DMS153 treated with DMSO at 0.1 percent for 48 hours (cell line): ENCODE results near the gene RNU1-3.
"Not testable (repeated sequence)": the region's sequence is repeated elsewhere in the genome, so short reads cannot be mapped to it uniquely, and the experiment has no call there.

ENCODE experiments used
- DNase-seq: peaks from one replicate; lab custom pipeline; 2025; ENCODE audit not compliant: unreplicated experiment; lab: John Stamatoyannopoulos, UW

The RNU1-3 gene

DNA sequence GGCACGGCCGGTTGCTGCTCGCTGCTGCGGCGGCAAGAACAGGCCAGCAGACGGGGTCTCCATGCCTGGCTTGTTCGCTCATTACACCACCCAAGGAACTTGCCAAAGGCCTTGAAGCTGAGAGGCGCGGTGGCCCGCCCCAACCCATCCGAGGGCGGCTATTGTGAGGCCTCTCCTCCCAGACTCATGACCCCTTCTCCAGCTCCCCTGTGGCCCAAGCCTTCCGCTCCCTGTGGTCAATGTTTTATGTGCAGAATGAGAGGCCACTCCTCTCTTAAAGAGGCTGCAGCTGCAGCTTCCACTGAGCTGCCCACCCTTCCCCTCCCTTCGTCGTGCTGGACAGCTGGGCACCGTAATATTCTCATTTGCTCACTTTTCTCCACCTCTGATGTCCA is 27.6 kb upstream of the RNU1-3 start:
- DNase-seq: not testable (repeated sequence)

DNA sequence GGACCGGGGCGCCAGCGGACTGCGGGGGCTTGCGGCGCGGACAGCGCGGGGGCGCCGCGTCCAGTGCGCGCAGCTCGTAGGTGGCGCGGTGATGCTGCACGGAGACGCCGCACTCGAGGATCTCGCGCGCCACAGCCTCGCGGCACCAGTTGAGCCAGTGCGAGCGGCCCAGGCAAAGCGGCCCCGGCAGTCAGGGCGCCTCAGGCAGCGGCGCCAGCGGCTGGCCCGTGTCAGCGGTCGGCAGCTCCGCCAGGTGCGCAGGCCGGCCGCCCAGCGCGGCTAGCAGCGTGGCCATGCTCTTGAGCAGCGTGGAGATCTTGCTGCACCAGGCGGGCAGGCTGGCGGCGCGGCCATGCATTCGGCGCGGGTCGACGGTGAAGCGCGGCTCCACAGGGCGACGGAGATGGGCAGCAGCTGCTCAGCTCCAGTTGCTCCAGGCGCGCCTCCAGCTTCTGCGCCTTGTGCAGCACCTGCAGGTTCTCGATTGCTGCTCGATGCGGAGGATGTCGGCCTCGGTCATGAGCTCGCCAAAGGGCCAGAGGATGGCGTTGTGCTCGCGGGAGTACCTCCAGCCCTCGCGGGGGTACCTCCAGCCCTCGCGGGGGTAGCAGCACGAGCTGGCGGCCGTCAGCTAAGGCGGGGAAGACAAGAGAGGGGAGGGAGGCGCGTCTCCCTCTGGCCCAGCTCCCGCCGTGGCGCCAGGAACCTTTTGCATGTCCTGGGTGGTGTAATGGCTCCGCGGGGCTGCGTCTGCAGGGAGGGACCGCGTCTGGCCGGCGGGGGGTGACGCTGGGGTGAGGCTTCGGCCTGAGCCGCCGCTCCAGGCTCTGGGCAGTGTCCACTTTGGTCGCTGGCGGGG is 26.9 kb upstream of the RNU1-3 start:
- not testable (repeated sequence) for DNase-seq

DNA sequence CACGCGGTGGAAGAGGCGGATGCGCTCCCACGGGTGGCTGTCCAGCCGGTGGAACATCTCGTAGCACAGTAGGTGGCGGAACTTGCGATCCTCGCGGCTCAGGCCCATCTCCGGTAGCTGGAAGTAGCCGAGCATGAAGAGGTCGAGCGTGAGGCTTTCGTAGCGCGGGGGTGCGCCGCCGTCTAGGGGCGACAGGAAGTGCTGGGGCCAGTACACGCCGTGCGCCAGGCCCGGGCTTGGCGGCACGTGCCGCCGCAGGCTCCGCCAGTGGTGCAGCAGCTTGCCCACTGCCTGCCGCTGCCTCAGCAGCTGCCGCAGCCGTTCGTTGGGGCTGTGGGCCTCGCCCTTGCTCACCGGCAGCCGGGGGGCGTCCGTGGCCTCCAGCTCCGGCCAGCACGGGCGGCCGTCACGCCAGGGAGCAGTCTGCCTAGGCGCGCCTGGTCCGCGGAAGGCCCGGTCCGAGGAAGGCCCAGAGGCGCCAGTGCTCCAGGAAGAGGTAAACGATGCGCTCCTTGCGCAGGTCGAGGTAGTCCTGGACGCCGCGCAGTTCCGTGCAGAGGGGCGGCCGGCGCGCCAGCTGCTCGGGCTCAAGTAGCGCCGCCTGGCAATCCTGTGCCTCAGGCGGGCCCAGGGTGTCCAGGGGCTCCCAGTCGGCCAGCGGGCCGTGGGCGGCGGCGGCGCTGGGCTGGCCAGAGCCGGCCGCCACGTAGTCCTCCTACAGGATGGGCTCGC is 26.1 kb upstream of the RNU1-3 start:
- DNase-seq: not testable (repeated sequence)

DNA sequence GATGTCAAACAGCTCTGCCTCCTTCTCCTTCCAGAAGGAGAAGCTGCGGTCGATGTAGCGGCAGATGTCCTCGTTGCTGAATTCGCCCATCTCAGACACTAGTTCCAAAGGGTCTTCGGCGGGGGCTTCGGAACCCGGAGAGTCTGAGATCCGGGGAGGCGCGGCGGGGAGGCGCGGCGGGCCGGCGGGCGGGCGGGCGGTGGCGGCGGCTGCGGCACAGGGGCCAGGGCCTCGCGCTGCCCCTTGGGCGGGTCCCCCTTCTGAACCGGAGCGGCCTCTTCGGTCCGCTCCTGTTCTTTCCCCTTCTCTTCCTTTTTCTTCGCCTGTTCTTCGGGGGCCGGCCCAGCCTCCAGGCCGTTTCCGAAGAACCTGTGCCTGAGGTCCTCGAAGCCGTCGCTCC is 25.5 kb upstream of the RNU1-3 start:
- not testable (repeated sequence) for DNase-seq

DNA sequence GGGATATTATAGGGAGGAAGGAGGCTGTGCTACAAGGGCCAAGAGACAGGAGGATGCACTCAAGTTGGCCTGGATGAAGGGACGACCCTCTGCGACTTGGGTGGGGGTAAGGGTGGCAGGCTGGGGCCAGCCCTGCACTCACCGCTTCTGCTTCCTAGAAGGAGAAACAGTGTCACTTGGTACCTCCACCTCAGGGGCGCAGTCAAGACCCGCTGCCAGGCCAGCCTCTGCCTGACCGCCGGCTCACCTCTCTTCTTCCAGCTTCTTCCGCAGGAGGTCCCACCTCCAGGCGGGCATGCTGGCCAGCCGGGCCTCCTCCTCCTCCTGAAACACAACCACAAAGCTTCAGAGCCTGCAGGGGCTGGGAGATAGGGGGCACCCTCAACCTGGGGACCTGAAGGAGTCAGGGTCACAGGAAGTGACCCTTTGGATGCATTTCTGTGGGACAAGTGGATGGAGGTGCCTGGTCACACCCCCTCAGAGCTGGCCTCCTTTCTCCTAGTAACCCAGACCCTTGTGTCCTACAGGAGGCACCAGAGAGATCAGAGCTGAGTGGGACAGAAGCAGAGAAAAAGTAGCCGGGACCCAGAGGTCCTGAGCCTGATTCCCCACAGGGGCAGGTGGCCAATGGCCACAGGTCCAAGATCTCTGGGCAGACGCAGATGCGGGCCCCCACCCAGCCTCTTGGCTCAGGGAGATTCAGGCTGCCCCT is 24.4 kb upstream of the RNU1-3 start:
- DNase-seq: not testable (repeated sequence)

DNA sequence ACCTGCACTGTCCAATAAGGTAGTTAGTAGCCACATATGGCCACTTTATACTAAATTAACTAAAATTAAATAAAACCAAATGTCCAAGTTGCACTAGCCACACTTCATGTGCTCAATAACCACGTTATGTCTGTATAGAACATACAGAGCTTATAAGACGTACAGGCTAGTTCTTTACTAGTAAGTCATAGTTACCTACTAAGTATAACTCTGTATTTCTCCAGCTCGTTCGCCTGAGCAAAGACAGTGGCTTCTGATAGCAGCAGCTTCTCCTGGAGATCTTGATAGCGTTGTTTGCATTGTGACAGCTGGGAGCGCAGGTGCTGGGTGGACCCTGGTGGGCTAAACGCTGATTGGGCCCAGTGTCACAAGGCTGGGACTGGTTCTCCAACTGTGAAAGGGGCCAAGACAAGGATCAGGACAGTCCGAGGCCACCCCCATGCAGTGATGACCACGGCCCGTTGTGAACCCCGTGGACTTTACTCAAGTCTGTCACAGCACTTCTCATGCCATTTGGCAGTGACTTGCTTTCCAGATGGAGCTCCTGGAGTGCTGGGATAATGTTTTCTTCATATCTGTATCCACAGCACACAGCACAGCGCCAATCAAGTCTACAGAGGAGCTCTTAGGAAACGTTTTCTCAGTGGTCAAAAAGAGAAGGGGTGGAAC is 20.5 kb upstream of the RNU1-3 start:
- not testable (repeated sequence) for DNase-seq

DNA sequence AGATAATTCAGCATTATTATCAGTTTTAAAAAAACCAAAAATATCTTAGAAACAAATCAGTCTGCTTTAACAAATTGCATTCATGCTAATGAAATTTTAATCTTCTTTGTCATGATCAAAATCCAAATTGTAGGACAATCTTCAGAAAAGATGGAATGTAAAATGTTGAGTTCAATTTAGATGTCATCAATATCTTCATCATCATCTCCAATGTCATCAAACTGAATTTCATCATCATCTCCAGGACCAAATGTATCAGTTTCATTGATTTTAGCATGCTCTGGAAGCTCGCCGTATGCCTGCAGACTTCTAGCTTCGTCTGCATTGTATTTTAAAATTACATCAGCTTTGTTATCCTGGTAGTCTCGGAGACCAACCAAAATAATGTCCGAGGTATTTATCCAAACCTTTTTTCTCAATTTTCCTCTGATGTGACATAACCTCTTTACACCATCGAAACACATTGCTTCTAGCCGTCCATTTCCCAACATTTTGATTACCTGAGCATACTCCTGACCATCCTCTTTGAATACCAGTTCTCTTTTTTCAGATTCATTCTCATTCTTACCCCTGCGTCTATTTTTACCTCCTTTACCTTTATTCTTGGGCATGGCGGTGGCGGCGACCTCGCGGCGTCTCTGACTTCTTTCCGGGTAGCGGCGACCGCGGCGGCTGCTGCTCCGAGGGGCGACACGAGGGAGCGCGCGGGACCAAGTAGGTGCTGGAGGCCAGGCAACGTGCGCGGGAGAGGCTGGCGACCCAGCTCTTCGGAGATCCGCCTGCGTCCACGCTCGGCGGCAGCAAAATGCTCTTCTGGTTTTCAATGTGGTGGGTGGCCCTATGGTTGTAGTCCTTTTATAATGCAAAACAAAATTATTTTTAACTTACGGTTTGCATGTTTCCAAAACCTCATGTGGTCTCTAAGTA is 19.0 kb upstream of the RNU1-3 start:
- not testable (repeated sequence) for DNase-seq

DNA sequence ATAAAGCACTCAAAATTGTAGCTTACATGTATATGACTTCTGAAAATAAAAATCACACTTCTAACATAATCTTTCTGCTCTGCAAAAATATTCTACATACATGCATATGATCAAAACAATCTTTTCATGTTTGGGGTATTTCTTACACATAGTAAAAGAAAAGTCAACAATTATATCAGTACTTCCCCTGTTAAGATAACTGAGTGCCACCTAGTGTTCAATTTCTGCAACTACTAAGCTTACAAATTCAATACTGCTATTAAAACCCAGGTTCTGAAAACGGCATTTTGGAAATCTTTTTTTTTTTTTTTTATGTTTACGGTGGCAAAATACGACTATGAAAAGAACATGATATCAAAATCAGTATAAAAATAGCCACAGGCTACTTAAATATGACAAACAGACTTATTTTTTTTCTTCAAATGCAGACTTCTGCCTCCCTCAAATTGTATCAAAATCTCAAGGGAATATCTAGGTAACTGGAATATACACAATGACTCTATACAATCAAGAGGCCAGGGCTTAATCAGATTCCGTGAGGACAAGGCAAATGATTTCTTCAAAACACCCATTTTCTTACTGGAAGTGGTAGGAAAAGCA is 18.1 kb upstream of the RNU1-3 start:
- not testable (repeated sequence) for DNase-seq

DNA sequence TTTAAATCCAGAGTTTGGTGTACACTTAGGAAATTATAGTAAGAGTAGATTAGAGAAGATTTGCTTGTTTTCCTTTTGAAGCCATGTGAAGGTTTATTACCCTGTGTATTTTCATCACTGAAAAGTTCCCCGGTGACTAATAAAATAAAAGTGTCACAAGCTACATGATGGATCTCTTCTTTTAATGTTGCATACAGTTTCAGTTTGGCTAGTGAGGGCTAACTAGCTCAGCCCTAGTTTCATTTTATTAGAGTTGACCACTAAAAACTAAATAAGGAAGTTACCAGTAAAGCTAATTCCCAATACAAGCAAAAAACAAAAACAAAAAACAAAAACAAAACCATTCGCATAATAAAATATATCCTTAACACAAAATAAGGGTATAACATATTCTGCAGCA is 17.4 kb upstream of the RNU1-3 start:
- DNase-seq: not testable (repeated sequence)

DNA sequence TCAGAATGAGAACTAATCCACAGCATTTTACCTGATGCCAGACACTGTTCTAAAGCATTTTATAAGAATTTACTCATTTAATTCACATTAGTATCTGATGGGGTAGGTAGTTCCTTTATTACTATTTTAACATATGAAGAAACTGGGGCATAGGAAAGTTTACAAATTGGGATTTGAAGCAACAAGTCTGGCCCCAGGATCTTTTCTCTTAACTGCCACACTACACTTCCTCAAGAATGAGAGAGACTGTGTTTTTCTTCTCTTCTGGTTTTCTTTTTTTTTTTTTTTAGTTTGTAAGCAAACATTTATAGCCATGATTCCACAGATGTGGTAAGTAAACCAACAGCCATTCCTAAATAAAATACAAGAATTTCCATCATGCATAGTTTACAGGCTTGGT is 16.1 kb upstream of the RNU1-3 start:
- not testable (repeated sequence) for DNase-seq

DNA sequence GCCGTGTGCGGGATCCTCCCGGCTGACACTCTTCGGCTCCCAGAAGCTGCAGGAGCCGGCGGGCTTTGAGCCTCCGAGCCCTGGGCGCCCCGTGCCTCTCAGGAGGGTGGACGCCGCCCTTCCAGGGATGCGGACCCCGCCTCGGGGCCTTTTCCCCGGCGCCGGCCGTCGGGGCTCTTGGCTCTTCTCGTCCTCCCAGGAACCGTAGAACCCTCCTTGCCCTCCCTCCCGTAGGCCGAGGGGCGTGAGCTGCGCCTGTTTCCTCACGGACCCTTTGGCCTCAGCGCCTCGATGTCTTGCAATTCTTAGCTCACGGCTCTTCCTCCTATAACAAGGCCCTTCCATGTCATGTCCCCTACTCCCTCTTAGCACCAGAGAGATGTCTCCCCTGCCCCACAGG is 13.6 kb upstream of the RNU1-3 start:
- DNase-seq: not testable (repeated sequence)

DNA sequence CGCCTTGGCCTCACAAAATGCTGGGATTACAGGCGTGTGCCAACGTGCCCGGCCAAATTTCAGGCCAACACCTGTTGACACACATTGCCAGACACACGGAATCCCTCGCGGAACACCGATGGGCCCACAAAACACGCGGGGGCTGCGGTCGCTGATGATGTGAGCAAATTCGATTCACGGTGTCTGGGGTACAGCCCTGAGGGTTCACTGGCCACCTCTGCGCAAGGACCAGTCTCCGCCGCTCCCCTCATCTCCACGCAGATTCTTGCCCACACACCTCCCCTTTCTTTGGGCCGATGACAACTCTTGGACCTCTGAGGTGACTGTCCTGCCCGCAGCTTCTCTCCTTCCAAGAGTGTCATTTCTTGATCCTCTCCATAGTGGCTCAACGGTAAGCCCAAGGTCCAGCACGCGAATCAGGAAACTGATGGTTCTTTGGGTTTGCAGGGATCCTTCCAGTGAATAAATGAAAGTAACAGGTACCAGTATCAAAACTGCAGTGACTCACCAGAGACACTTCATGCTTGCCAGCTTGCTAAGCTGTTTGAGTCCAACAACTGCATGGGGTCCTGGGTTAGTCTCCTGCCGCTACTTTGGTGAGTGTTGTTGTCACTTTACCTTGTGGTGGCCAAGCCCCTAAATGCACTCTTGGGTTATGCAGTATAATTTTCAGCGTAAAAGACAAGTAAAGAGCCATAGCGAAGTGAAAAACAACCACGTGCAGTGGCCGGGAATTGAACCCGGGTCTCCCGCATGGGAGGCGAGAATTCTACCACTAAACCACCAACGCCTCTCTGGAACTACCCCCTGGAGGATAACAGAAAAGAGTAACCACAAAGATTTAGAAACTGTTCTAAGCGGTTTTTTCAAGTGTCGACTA is 11.0 kb upstream of the RNU1-3 start:
- DNase-seq: peak; percentile 8

DNA sequence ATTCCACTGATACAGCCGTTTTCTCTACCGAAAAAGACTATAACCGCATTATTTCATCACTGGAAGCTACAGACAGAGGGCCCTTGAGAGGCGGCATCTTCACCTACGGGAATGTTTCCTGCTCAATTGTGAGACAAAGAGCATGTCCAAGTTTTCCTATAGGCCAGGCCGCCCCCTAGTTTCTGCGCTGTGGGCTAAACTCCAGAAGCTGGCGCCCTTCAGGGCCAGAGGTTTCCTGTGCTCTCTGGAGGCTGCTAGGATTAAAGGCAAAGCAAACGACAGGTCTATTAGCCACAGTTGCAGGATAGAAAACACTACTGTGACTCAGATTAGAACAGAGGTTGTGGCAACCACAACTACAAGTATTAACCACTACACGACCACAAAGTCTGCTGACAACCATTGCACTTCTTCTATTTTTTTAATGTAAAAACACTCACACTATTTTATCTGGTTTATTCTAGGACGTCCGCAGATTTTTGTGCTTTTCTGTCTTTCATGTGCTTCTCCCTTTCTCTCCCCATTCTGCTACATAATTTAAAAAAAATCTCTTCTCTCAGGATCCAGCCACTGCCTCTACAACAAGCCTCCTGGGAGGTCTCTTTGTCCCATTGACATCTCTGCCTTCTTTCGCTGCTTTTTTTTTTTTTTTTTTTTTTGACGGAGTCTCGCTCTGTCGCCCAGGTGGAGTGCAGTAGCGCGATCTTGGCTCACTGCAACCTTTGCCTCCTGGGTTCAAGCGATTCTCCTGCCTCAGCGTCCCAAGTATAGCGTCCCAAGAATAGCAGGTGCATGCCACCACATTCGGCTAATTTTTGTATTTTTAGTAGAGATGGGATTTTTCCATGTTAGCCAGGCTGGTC is 10.1 kb upstream of the RNU1-3 start:
- DNase-seq: not testable (repeated sequence)

DNA sequence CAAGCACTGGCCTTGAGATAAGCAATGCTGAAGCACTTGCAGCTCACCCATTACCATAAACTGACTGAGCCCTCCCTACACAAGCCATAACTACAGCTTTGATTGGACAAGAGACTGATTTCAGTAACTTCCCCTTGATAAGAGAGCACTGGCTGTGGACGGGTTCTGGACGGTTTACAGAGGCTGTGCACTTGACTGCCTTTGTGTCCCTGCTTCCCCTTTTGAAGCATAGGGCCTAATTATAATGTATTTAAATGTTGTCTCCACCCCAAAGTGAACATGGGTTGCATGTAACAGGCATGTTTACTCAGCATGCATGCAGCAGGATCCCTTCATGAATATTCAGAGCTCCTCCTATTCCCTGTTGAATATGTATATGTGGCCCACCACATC is 8.4 kb upstream of the RNU1-3 start:
- not testable (repeated sequence) for DNase-seq

DNA sequence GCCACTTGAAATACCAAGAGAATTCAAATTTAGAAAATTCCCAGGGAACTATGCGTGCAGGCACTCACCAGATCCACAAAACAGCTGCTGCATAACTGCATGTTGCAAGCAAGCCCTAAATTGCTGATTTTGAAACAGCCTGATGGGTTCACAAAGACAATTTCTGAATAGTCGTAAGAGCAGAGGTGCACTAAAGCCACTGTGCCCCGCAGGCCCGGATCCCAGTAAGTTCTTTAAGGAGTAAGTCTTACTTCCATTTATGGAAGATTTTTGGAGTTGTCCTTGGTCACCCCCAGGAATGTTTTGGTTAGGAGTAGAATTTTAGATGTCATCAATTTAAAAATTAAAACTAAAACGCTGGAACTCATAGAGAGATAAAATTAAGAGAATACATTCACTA is 7.2 kb upstream of the RNU1-3 start:
- not testable (repeated sequence) for DNase-seq

DNA sequence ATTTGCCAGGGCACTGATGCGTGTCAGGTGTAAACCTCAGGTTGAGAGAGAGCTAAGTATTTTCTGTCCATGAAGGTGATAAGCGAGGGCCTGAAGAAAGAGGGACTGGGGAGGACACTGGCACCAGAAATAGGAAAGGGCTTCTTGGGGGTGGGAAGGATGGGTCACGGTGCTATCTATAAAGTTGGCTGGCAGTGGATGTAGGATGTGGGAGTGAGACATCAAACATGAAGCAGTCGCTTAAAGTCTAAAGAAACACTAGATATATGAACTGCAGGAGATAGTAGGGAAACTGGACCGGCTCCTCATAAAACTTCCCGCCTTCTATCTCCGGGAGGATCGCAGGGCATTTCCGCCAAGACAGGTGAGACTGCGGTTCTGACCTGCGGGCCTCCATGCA is 912 bp downstream of the RNU1-3 start:
- DNase-seq: not testable (repeated sequence)

DNA sequence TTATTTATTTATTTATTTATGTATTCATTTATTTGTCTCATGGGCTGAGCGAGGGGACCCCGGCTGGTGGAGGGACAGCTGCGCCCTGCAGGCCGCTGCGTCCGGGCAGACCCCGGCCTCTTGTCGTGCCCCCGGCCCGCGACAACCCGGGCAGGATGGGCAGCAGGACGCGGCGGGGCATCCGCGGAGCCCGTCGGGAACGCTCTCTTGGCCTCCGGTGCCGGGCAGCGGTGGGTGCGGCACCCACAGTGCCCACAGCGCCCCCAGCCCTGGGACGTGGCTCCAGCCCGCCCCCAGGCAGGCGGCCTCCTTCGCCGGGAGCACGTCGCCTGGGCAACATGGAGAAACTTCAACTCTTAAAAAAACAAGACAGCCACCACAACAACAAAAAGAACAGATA is 8.5 kb downstream of the RNU1-3 start:
- not testable (repeated sequence) for DNase-seq
